GM18526 (cell line): Measurements from ENCODE around the gene HMG20A.
A peak's percentile ranks its signal among the peaks of the same experiment; 100 is the strongest.

ENCODE experiments used
- POLR2A ChIP-seq: IDR thresholded peaks from 3 replicates; pipeline ENCODE4 v1.6.1; 2011; ENCODE audit not compliant: insufficient read length; ENCODE audit errors: extremely low read depth

Gene HMG20A

DNA sequence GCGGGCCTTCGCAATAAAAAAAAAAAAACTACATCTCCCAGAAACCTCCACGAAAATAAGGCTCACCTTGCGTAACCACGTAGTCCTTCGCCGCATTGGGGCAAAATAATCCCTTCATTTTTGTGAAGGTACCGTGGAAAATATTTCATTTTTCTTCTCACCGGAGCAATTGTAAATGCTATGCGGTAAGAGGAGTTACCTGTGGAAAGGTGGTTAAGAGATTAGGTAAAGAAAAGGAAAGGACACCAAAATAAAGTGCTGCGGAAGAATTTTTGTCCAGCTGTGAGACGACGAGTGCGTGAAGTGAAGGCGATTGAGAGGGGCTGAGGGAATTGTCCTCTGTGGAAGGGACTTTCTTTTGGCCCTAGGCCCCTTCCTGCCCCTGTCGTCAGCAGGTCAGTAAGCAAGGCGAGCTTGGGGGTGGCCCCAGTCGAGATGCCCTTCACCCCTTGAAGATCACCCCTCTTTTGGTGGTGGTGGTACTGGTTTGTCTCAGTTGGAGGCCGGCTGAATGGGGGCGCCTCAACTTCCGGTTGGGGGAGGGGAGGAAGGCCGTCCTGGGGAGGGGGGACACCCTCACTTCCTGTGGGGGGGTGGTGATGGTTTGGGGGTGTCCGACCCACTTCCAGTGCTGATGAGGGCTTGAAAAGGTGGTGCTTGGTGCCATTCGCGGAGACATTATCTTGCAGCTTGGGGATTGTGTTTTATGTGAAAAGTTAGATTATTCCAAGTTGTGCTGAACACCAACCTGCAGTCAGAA lies at the start of gene HMG20A:
Gene HMG20A (plus strand): TSS at position 279 of the 760 bp plus-strand sequence. CDS start 37,520 bp downstream, outside the sequence.
- peak; percentile 41 for TF ChIP-seq POLR2A

DNA sequence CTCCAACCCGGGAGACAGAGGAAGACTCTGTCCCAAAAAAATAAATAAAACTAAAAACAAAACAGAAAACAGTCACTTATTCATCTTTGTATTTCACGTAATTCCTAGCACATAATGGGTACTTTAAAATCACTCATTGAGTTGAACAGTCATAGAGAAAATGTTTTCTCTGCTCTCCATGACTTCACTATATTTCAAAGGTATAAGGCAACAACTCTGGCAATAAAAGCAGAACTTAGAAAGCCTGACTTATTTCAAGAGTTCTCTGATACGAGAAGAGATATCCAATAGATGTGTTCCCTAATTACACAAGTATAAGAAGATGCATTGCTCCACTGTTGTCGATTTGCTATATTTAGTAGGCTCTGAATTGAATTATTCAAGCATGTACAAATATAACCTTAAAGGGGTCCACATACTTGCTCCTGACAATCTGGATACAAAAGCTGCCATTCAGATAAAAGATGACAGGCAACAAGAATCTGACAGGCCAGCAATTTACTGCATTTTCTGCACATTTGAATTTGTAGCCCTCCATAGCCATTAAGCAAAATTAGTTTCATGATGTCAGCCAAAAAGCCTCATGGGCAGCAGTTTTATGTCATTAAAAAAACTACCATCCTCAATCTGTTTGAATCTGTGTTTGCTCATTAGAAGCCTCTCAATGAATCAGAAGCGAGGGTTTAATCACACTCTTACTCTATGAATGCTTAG lies 48.7 kb upstream of the HMG20A start:
- no peak for TF ChIP-seq POLR2A

DNA sequence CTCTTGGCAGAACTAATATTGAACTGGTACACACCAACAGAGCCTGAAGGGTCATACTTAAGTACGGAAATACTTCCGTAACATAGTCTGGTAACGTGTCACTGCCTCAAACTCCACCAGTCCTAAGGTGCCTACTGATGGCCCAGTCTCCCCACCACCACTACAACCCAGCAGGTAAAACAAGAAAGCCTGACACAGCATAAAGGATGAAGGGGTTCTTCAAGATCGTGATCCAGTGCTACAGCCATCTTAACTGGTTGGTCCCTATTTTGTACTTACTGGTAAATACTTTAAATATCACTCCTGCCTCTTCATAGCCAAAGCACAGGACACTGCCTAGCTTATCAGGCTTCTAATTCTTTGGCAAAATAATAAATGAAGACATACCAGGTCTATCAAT lies 47.2 kb upstream of the HMG20A start:
- no peak for TF ChIP-seq POLR2A

DNA sequence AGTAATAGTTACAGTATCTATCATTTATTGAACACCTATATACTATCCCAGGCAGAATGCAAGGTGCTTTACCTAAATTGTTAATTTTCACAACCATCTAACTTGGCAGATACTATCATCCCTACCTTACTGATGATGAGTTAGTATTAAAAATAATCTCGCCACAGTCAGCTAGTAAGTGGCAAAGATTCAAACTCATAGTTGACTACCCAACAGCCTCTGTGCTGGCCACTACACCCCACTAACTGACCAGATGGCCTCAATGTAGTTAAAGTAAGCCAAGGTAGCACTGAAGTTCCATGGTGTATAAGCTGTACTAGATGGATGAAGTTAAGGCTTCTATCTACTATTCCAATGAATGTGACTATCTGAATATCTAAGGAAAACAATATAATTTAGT lies 45.6 kb upstream of the HMG20A start:
- TF ChIP-seq POLR2A: no peak

DNA sequence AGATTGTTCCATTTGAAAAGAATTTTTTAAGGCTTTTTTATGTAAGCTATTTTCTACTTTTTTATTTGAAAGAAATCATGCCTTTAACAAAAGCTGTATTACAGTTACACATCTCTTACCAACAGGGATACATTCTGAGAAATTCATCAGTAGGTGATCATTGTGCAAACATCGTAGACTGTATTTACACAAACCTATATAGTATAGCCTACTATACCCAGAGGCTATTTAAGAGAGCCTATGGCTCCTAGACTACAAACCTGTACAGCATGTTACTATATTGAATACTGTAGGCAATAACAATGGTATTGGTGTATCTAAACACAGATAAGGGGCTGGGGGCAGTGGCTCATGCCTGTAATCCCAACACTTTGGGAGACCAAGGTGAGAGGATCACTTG lies 43.9 kb upstream of the HMG20A start:
- TF ChIP-seq POLR2A: no peak

DNA sequence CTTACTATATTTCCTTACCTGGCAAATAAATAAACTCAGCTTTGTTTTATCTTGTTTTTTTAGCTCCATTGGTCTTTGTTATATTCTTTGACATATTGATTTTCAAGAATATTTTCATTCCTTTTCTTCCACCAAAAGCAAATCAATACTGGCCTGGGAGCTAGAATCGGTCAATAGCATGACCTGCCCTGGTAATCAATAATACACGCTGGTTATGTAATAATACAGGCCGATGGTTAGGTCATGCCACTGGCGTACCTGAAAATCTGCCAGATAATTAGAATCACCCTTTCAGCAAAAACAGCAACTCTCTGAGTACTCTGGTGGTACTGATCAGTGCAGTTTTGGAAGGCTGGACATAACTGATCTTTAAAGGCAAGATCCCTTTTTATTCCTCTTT lies 40.7 kb upstream of the HMG20A start:
- TF ChIP-seq POLR2A: no peak

DNA sequence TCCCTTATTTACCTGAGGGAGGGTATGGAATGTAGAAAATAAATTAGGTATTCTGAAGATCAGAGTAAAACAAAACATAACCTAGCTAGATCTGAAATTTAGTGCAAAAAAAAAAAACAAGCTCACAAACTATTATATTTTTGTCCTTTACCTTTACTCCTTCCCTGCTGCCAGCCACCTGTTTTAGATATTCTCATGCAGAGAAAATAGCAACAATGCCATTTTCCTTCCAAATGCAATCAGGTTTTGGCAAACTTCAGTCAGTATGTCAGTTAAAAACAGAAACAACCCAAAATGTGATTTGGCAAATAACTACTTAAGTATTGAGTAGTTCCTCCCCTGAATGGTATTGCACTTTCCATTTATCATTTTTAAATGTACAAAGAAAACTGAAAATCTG lies 36.6 kb upstream of the HMG20A start:
- no peak for TF ChIP-seq POLR2A

DNA sequence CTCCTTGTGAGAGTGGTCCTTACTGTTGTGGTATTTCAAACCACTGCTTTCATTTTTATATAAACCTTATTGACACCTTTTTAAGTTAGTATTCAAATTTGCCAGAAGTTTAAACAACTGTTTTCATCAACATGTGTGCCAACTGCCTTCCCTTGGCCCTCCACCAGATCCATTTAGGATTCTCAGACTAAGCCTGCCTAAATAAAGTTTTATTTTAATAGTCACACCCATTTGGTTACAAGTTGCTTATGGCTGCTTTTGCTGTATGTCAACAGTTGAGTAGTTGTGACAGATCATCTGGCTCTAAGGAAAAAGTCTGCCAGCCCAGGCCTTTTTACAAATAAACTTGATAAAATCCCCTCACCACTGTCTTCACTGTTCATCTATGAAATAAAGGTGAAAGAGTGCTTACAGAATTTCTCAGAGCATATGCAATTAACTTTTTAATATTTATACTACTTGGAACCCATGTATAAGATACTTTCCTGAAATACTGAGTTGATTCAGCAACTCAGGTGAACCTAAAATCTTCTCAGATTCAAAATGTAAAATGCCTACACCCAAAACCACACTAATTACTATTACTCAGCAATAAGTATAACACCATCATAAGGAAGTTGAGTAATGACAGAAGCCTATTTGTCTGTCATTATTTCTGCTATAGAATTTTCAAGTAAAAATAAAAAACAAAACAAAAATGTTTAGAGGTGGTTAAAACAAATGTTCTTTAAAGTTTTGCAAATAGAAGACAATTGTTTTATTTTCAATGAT lies 35.9 kb upstream of the HMG20A start:
- TF ChIP-seq POLR2A: no peak

DNA sequence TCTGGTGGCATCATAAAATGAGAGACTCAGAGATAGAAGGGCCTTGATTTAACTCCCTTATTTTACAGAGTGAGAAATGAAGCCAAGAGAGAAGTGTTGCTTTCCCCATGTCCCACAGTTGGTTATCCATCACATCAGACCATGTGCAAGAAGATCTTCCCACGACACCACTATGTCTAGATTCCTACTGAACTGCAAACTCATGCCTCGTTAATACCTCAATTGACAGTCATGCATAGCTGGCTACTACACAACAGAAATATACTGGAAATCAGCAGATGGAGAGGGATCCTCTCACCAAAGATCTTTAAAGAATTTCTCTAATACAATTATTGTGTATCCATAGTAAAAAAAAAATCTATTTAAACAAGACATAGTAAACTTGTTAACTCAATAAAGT lies 34.1 kb upstream of the HMG20A start:
- TF ChIP-seq POLR2A: no peak

DNA sequence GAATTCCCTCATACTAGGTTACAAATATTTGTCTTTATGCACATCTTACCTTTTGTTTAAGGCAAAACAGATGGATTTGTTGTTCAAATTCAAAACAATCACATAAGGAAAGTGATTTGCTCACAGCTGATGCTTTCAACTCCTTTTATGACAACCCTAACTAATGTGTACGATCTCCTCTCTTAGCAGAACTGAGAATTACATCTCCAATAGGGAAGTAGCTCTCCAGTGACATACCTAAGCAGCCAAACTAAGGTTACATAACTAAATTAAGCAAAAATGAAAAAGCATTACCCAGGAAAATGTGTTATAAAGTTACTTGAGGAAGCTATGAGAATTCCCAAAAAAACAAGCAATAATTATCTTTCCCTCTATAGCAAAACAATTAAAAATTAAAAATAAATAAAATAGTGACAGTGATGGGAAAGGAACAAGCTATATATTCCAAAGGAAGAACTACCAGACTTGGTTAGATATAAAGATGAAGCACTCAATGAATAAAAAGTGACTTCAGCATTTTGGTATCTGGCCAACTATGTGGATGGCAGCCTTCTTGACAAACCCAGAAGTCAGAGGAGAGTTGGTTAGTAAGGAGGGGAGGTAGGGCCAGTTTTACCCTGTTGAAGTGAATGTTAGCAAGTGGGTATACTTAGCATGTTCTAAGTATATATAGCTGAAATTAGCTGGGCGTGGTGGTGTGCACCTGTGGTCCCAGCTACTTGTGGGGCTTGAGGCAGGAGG lies 33.2 kb upstream of the HMG20A start:
- TF ChIP-seq POLR2A: no peak

DNA sequence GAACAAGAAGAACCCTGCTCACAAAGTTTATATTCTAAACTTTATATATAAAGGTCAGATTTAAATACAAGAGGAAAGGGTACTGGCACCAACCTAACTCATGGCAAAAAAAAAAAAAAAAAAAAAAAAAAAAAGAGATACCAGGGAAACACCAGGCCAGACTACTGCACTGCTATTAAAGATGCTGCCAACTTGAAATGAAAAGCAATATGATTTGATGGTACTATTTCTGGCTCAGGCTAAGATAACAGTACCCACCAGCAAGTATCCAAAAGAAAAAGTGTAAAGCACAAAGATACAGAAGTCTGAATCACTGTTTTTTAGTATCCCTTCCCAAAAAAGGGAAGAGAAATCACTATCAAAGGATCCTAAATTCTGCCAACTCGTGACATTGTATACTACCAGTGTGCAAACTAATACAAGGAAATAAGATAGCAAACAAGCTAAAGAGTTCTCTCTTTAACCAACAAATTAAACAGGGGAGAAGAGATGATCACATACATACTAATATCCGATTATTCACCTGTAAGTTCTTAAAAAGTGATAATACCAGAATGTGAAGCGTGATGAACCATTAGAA lies 29.2 kb upstream of the HMG20A start:
- no peak for TF ChIP-seq POLR2A

DNA sequence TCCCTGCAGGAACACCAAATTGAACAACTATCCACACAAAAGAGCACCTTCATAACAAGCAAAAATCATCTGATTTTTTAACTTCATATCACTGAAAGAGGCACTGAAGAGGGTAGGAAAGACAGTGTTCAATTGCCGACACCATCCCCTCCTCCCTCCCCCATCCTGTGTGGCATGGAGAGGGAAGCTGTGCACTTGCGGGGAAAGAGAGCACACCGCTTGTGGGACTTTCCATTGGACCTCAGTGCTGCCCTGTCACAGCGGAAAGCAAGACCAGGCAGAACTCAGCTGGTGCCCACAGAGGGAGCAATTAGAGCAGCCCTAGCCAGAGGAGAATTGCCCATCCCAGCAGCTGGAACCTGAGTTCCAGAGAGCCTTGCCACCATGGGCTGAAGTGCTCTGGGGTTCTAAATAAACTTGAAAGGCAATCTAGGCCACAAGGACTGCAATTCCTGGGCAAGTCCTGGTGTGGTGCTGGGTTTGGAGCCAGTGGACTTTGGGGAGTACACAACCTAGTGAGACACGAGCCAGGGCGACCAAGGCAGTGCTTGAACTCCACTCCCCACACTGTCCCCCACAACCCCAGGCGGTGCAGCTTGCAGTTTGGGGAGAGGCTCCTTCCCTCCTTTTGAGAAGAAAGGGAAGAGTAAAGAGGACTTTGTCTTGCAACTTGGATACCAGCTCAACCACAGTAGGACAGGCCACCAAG lies 27.8 kb upstream of the HMG20A start:
- TF ChIP-seq POLR2A: no peak

DNA sequence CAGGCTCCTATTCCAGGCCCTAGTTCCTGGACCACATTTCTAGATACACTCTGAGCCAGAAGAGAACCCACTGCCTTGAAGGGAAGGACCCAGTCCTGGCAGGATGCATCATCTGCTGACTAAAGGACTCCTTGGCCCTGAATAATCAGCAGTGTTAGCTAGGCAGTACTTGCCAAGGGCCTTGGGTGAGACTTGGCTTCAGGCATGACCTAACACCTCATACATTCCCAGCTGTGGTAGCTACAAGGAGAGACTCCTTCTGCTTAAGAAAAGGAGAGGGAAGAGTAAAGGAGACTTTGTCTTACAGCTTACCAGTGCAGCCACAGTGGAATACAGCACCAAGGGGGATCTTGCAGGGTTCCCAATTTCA lies 27.2 kb upstream of the HMG20A start:
- TF ChIP-seq POLR2A: no peak

DNA sequence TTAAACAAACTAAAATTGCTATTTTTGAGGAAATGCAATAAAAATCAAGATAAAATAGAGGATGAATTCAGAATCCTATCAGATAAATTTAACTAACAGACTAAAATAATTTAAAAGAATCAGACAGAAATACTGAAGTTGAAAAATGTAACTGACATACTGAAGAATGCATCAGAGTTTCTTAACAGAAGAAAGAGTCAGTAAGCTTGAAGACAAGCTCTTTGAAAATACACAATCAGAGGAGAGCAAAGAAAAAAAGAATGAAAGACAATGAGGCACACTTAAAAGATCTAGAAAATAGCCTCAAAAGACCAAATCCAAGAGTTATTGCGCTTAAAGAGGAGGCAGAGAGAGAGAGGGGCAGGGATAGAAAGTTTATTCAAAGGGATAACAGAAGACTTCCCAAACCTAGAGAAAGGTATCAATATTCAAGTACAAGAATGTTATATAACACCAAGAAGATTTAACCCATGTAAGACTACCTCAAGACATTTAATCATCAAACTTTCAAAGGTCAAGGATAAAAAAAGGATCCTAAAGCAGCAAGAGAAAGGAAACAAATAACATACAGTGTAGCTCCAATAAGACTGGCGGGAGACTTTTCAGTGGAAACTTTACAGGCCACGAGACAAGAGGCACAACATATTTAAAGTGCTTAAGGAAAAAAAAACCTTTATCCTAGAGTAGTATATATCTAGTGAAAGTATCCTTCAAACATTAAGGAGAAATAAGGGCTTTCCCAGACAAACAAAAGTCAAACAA lies 25.5 kb upstream of the HMG20A start:
- TF ChIP-seq POLR2A: no peak
